GM23338 (cell line): ENCODE results near the gene WDR45B. TPM values are rescaled to one million over a fixed set of nuclear protein-coding genes. Genes with fewer than 3 reads are reported as not detected.

Experiments
- ATAC-seq: fragments of 200-7000 bp; cut with Tn5 transposase; 3 replicates; pipeline ENCODE4 v1.9.1; 2020
- DNase-seq: peaks from one replicate; pipeline ENCODE4 v3.0.0-alpha.2; 2015; ENCODE audit warnings: low spot score
- H2AFZ ChIP-seq: fragments of 200-600 bp; sonication (generic); 2 replicates; pipeline ENCODE4 v1.8.0; 2016; ENCODE audit warnings: antibody characterized with exemption, mild to moderate bottlenecking, moderate library complexity
- H3F3A ChIP-seq: fragments of 200-600 bp; sonication (generic); replicated peaks from 2 replicates; pipeline ENCODE4 v1.8.0; 2017; ENCODE audit warnings: antibody characterized with exemption, mixed run types, low read depth
- H3K27ac ChIP-seq: fragments of 200-600 bp; sonication (generic); 2 replicates; pipeline ENCODE4 v1.6.1; 2016; ENCODE audit warnings: low read depth
- H3K27me3 ChIP-seq: fragments of 200-600 bp; sonication (generic); 2 replicates; pipeline ENCODE4 v1.8.0; 2016; ENCODE audit warnings: mild to moderate bottlenecking, mixed run types, moderate library complexity; ENCODE audit not compliant: insufficient read depth
- H3K36me3 ChIP-seq: fragments of 200-600 bp; sonication (generic); 2 replicates; pipeline ENCODE4 v1.8.0; 2016; ENCODE audit warnings: mild to moderate bottlenecking; ENCODE audit not compliant: insufficient read depth
- H3K4me1 ChIP-seq: fragments of 200-600 bp; sonication (generic); 2 replicates; pipeline ENCODE4 v1.8.0; 2016; ENCODE audit warnings: mild to moderate bottlenecking, moderate library complexity; ENCODE audit not compliant: insufficient read depth
- H3K4me2 ChIP-seq: fragments of 200-600 bp; sonication (generic); 2 replicates; pipeline ENCODE4 v1.7.1; 2017; ENCODE audit warnings: mixed run types
- H3K4me3 ChIP-seq: fragments of 200-600 bp; sonication (generic); 2 replicates; pipeline ENCODE4 v1.6.1; 2016; ENCODE audit warnings: mixed run types
- H3K79me2 ChIP-seq: fragments of 200-600 bp; sonication (generic); replicated peaks from 2 replicates; pipeline ENCODE4 v1.8.0; 2017; ENCODE audit warnings: mild to moderate bottlenecking; ENCODE audit not compliant: insufficient read depth
- H3K9me2 ChIP-seq: fragments of 200-600 bp; sonication (generic); 2 replicates; pipeline ENCODE4 v1.8.0; 2017; ENCODE audit not compliant: insufficient read depth
- H4K20me1 ChIP-seq: fragments of 200-600 bp; sonication (generic); replicated peaks from 2 replicates; pipeline ENCODE4 v1.8.0; 2017; ENCODE audit warnings: mild to moderate bottlenecking; ENCODE audit not compliant: insufficient read depth
- H3K27ac Mint-ChIP-seq: 2 replicates; pipeline ENCODE4 v1.8.0; 2020; ENCODE audit warnings: inconsistent platforms, mild to moderate bottlenecking, moderate library complexity, mixed read lengths
- H3K27me3 Mint-ChIP-seq: 3 replicates; pipeline ENCODE4 v1.8.0; 2022; ENCODE audit warnings: low read depth, mild to moderate bottlenecking, moderate library complexity, mixed read lengths, inconsistent platforms; ENCODE audit not compliant: insufficient read depth, poor library complexity
- H3K36me3 Mint-ChIP-seq: 3 replicates; pipeline ENCODE4 v1.8.0; 2021; ENCODE audit warnings: low read depth, mild to moderate bottlenecking, inconsistent platforms, moderate library complexity, mixed read lengths
- H3K4me1 Mint-ChIP-seq: 3 replicates; pipeline ENCODE4 v1.8.0; 2020; ENCODE audit warnings: mild to moderate bottlenecking, inconsistent platforms, mixed read lengths
- H3K4me3 Mint-ChIP-seq: 3 replicates; pipeline ENCODE4 v1.8.0; 2021; ENCODE audit warnings: moderate library complexity, mild to moderate bottlenecking, inconsistent platforms, mixed read lengths
- H3K9me3 Mint-ChIP-seq: 3 replicates; pipeline ENCODE4 v1.8.0; 2020; ENCODE audit warnings: moderate library complexity, mild to moderate bottlenecking, inconsistent platforms, mixed read lengths
- CREB1 ChIP-seq: fragments of 250-450 bp; sonication (Bioruptor Pico); IDR thresholded peaks from 2 replicates; pipeline ENCODE4 v1.5.0; 2020; ENCODE audit warnings: low read depth, mild to moderate bottlenecking, moderate library complexity
- ETS1 ChIP-seq: IDR thresholded peaks from 2 replicates; pipeline ENCODE4 v1.6.1; 2016; ENCODE audit warnings: antibody characterized with exemption
- EZH2 ChIP-seq: fragments of 200-600 bp; sonication (generic); IDR thresholded peaks from one replicate; pipeline ENCODE4 v1.8.0; 2017; ENCODE audit warnings: antibody characterized with exemption, mild to moderate bottlenecking, low read depth; ENCODE audit not compliant: unreplicated experiment
- EZH2phosphoT487 ChIP-seq: fragments of 200-600 bp; sonication (generic); IDR thresholded peaks from one replicate; pipeline ENCODE4 v1.8.1; 2018; ENCODE audit warnings: antibody characterized with exemption; ENCODE audit not compliant: unreplicated experiment
- JUNB ChIP-seq: IDR thresholded peaks from one replicate; pipeline ENCODE4 v1.6.1; 2016; ENCODE audit warnings: antibody characterized with exemption; ENCODE audit not compliant: unreplicated experiment
- NANOG ChIP-seq: IDR thresholded peaks from 2 replicates; pipeline ENCODE4 v1.6.1; 2016; ENCODE audit warnings: antibody characterized with exemption, borderline replicate concordance
- POLR2AphosphoS5 ChIP-seq: IDR thresholded peaks from 2 replicates; pipeline ENCODE4 v1.6.1; 2016; ENCODE audit warnings: antibody characterized with exemption, low read depth
- STAT1 ChIP-seq: IDR thresholded peaks from one replicate; pipeline ENCODE4 v1.6.1; 2016; ENCODE audit warnings: antibody characterized with exemption; ENCODE audit not compliant: unreplicated experiment
- ZNF114 ChIP-seq: fragments of 250-450 bp; sonication (Bioruptor Pico); IDR thresholded peaks from 2 replicates; pipeline ENCODE4 v1.5.0; 2020; ENCODE audit warnings: mild to moderate bottlenecking, moderate library complexity
- ZNF331 ChIP-seq: fragments of 250-450 bp; sonication (Bioruptor Pico); IDR thresholded peaks from 2 replicates; pipeline ENCODE4 v1.5.0; 2020; ENCODE audit warnings: low read depth, mild to moderate bottlenecking, moderate library complexity
- polyA plus RNA-seq: library from polyadenylated mRNA; unstranded; fragments of >200 nt; fragmentation: Nextera tagmentation; extraction: Ambion mirVana; gene quantifications from 2 replicates; pipeline ENCODE4 v1.2.1, GENCODE V29; 2016
- total RNA-seq: library from RNA; depleted of rRNA; stranded (reverse); fragments of >200 nt; shearing (Covaris generic); gene quantifications from 2 replicates; pipeline ENCODE4 v1.2.3, GENCODE V29; 2014
- TF ChIP-seq, protein P1 (sequence below): fragments of 250-450 bp; sonication (Bioruptor Pico); IDR thresholded peaks from 2 replicates; pipeline ENCODE4 v1.5.0; 2020; ENCODE audit warnings: mild to moderate bottlenecking, moderate library complexity
- TF ChIP-seq, protein P2 (sequence below), 2 experiments: fragments of 200-600 bp in 1 of 2; sonication (generic) in 1 of 2; conservative IDR thresholded peaks; 2 replicates each; pipeline versions ENCODE4 v1.5.1 to v1.6.1; 2016 to 2017; ENCODE audit warnings: antibody characterized with exemption in 2 of 2, low read depth in 2 of 2, mild to moderate bottlenecking in 2 of 2, moderate library complexity in 1 of 2
- TF ChIP-seq, protein P3 (sequence below): IDR thresholded peaks from one replicate; pipeline ENCODE4 v1.6.1; 2018; ENCODE audit warnings: antibody characterized with exemption; ENCODE audit not compliant: unreplicated experiment

The WDR45B gene
- total and polyA plus RNA-seq, 2 experiments from 2014 or later, result 69.4 to 96.4 TPM

GRCh38 chr17:82632451-82632850 lies 15.8 kb downstream of the WDR45B start (continued):
- TF ChIP-seq CREB1 (CRISPR knock-in tag), result no peak
- TF ChIP-seq NANOG, result no peak
- no peak for TF ChIP-seq EZH2phosphoT487
- TF ChIP-seq ETS1, result no peak
- TF ChIP-seq JUNB, result no peak

DNA sequence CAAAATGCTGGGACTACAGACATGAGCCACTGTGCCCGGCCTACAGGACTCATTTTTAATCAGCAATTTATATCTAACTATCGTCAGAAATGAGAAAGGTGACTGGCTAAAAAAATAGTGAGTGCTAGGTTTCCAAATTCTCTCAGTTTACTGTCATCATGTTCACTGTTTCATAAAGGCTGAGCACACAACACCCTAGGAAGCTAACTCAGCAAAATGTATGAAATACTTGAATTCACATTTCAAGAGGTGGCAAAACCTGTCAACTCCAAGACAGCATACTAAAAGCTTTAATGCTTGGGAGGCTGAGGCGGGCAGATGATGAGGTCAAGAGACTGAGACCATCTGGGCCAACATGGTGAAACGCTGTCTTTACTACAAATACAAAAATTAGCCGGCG lies 16.7 kb downstream of the WDR45B start:
- Mint-ChIP-seq H3K9me3 (peaks cover under 1% of the 10 kb centered on the region; the same call in 1 of the 3 replicates), H3K27me3 (peaks cover 2% of the 10 kb centered on the region), H3K27ac (no peak overlapping the region), H3K36me3 (peaks cover 40% of the 10 kb centered on the region), H3K4me3 (no peak overlapping the region), H3K4me1 (no peaks in the 10 kb centered on the region)
- H3F3A ChIP-seq, result no peaks in the 10 kb centered on the region
- peaks cover 40% of the 10 kb centered on the region for H4K20me1 ChIP-seq
- no peaks in the 10 kb centered on the region for H3K4me1 ChIP-seq
- no peak overlapping the region for H3K4me3 ChIP-seq
- no peaks in the 10 kb centered on the region; the same call in 1 of the 2 replicates for H3K36me3 ChIP-seq
- H3K9me2 ChIP-seq, result no peaks in the 10 kb centered on the region
- no peak overlapping the region for H3K27ac ChIP-seq
- peaks cover 75% of the 10 kb centered on the region for H3K79me2 ChIP-seq
- H3K4me2 ChIP-seq, result no peak overlapping the region
- H2AFZ ChIP-seq, result no peak overlapping the region
- DNase-seq, result no peak
- H3K27me3 ChIP-seq, result no peaks in the 10 kb centered on the region
- ATAC-seq, result no peak
- TF ChIP-seq JUNB (no peak), ZNF114 (no peak), POLR2AphosphoS5 (no peak), EZH2 (no peak), EZH2phosphoT487 (no peak), CREB1 (CRISPR knock-in tag) (no peak), ZNF331 (CRISPR knock-in tag) (no peak), STAT1 (no peak), NANOG (no peak)
- TF ChIP-seq, protein P1, sequence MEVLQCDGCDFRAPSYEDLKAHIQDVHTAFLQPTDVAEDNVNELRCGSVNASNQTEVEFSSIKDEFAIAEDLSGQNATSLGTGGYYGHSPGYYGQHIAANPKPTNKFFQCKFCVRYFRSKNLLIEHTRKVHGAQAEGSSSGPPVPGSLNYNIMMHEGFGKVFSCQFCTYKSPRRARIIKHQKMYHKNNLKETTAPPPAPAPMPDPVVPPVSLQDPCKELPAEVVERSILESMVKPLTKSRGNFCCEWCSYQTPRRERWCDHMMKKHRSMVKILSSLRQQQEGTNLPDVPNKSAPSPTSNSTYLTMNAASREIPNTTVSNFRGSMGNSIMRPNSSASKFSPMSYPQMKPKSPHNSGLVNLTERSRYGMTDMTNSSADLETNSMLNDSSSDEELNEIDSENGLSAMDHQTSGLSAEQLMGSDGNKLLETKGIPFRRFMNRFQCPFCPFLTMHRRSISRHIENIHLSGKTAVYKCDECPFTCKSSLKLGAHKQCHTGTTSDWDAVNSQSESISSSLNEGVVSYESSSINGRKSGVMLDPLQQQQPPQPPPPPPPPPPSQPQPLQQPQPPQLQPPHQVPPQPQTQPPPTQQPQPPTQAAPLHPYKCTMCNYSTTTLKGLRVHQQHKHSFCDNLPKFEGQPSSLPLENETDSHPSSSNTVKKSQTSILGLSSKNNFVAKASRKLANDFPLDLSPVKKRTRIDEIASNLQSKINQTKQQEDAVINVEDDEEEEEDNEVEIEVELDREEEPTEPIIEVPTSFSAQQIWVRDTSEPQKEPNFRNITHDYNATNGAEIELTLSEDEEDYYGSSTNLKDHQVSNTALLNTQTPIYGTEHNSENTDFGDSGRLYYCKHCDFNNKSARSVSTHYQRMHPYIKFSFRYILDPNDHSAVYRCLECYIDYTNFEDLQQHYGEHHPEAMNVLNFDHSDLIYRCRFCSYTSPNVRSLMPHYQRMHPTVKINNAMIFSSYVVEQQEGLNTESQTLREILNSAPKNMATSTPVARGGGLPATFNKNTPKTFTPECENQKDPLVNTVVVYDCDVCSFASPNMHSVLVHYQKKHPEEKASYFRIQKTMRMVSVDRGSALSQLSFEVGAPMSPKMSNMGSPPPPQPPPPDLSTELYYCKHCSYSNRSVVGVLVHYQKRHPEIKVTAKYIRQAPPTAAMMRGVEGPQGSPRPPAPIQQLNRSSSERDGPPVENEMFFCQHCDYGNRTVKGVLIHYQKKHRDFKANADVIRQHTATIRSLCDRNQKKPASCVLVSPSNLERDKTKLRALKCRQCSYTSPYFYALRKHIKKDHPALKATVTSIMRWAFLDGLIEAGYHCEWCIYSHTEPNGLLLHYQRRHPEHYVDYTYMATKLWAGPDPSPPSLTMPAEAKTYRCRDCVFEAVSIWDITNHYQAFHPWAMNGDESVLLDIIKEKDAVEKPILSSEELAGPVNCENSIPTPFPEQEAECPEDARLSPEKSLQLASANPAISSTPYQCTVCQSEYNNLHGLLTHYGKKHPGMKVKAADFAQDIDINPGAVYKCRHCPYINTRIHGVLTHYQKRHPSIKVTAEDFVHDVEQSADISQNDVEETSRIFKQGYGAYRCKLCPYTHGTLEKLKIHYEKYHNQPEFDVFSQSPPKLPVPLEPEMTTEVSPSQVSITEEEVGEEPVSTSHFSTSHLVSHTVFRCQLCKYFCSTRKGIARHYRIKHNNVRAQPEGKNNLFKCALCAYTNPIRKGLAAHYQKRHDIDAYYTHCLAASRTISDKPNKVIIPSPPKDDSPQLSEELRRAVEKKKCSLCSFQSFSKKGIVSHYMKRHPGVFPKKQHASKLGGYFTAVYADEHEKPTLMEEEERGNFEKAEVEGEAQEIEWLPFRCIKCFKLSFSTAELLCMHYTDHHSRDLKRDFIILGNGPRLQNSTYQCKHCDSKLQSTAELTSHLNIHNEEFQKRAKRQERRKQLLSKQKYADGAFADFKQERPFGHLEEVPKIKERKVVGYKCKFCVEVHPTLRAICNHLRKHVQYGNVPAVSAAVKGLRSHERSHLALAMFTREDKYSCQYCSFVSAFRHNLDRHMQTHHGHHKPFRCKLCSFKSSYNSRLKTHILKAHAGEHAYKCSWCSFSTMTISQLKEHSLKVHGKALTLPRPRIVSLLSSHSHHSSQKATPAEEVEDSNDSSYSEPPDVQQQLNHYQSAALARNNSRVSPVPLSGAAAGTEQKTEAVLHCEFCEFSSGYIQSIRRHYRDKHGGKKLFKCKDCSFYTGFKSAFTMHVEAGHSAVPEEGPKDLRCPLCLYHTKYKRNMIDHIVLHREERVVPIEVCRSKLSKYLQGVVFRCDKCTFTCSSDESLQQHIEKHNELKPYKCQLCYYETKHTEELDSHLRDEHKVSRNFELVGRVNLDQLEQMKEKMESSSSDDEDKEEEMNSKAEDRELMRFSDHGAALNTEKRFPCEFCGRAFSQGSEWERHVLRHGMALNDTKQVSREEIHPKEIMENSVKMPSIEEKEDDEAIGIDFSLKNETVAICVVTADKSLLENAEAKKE (CRISPR knock-in tag), result no peak
- TF ChIP-seq, protein P2, sequence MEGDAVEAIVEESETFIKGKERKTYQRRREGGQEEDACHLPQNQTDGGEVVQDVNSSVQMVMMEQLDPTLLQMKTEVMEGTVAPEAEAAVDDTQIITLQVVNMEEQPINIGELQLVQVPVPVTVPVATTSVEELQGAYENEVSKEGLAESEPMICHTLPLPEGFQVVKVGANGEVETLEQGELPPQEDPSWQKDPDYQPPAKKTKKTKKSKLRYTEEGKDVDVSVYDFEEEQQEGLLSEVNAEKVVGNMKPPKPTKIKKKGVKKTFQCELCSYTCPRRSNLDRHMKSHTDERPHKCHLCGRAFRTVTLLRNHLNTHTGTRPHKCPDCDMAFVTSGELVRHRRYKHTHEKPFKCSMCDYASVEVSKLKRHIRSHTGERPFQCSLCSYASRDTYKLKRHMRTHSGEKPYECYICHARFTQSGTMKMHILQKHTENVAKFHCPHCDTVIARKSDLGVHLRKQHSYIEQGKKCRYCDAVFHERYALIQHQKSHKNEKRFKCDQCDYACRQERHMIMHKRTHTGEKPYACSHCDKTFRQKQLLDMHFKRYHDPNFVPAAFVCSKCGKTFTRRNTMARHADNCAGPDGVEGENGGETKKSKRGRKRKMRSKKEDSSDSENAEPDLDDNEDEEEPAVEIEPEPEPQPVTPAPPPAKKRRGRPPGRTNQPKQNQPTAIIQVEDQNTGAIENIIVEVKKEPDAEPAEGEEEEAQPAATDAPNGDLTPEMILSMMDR (conservative IDR thresholded peaks at IDR 0.05; ENCODE audit: low read depth in 2 of 2), result no peak
- TF ChIP-seq, protein P3, sequence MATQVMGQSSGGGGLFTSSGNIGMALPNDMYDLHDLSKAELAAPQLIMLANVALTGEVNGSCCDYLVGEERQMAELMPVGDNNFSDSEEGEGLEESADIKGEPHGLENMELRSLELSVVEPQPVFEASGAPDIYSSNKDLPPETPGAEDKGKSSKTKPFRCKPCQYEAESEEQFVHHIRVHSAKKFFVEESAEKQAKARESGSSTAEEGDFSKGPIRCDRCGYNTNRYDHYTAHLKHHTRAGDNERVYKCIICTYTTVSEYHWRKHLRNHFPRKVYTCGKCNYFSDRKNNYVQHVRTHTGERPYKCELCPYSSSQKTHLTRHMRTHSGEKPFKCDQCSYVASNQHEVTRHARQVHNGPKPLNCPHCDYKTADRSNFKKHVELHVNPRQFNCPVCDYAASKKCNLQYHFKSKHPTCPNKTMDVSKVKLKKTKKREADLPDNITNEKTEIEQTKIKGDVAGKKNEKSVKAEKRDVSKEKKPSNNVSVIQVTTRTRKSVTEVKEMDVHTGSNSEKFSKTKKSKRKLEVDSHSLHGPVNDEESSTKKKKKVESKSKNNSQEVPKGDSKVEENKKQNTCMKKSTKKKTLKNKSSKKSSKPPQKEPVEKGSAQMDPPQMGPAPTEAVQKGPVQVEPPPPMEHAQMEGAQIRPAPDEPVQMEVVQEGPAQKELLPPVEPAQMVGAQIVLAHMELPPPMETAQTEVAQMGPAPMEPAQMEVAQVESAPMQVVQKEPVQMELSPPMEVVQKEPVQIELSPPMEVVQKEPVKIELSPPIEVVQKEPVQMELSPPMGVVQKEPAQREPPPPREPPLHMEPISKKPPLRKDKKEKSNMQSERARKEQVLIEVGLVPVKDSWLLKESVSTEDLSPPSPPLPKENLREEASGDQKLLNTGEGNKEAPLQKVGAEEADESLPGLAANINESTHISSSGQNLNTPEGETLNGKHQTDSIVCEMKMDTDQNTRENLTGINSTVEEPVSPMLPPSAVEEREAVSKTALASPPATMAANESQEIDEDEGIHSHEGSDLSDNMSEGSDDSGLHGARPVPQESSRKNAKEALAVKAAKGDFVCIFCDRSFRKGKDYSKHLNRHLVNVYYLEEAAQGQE, result no peak
